Activated CD8-positive, alpha-beta memory T cell treated with anti-CD3 and anti-CD28 coated beads for 48 hours (primary cell): ENCODE measurements around the gene PIK3R5.

Experiments
- DNase-seq, 3 experiments: peaks; one replicate each; pipeline ENCODE4 v3.0.0-alpha.2; 2020; ENCODE audit warnings: low read depth in 2 of 3, low spot score in 2 of 3

Gene PIK3R5

DNA sequence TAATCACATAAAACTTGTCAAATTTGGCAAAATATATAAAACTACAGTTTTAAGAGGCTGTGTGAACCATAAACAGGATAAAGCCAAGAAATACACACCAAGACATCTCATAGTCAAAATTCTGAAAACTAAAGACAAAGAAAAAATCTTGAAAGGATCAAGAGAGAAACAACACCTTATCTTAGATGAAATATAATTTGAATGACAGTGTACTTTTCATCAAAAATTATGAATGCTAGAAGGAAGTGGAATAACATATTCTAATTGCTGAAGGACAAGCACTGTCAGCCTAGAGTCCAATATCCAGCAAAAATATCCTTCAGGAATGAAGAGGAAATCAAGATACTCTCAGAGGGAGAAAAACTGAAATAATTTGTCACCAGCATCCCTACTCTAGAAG, 37.2 kb downstream of the PIK3R5 start:
- no peak for DNase-seq

- DNase-seq, result no peak
These were observed 38.1 kb downstream of the PIK3R5 start for GRCh38 chr17:8927395-8927794.

DNA sequence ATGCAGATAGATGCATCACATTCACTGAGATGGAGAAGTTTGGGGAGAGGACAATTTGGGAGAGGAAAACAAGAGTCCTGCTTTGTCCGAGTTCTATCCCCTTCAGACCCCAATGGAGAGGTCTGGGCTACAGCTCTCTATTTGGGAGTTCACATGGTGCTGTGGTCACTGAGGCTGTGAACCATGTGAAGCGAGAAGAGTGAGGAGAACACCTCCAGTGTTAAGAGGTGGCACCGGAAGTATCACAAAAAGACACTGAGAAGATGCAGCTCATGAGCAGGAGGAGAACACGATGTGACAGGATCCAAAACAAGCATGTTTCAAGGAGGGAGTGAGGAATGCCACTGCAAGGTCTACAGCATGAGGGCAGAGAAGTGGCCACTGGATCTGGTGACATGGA, 39.7 kb downstream of the PIK3R5 start:
- DNase-seq, result no peak

DNA sequence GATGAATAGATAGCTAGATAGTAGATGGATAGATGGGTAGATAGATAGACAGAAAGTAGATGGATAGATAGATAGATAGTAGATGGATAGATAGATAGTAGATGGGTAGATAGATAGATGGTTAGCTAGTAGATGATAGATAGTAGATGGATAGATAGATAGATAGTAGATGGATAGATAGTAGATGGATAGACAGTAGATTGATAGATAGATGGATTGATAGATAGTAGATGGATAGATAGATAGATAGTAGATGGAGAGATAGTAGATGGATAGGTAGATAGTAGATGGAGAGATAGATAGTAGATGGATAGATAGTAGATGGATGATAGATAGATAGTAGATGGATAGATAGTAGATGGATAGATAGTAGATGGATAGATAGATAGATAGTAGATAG, 40.4 kb downstream of the PIK3R5 start:
- no peak for DNase-seq

- DNase-seq, result no peak
These were observed 40.9 kb downstream of the PIK3R5 start for GRCh38 chr17:8924595-8924994.

- no peak for DNase-seq
These were observed 41.7 kb downstream of the PIK3R5 start for GRCh38 chr17:8923762-8924161.

- no peak for DNase-seq
These were observed 42.6 kb downstream of the PIK3R5 start for GRCh38 chr17:8922928-8923327.

- no peak for DNase-seq
These were observed 43.1 kb downstream of the PIK3R5 start for GRCh38 chr17:8922451-8922850.

DNA sequence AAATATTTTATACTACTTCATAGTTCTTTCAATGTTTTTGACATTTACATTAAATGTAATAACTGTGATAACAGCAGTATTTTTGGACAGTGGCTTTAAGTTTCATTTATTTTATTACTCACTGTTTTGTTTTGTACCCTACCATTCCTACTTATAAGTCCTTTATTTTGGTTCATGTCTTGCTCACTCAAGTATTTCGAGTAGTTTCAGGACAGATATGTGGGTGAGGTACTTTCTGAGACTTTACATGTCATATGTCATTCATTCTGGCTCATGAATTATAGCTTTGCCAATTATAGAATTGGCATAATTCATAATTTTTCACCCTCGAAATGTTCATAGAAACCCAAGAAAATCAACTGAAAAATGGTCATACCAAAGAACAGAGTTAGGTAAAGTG, 44.4 kb downstream of the PIK3R5 start:
- DNase-seq, result no peak

DNA sequence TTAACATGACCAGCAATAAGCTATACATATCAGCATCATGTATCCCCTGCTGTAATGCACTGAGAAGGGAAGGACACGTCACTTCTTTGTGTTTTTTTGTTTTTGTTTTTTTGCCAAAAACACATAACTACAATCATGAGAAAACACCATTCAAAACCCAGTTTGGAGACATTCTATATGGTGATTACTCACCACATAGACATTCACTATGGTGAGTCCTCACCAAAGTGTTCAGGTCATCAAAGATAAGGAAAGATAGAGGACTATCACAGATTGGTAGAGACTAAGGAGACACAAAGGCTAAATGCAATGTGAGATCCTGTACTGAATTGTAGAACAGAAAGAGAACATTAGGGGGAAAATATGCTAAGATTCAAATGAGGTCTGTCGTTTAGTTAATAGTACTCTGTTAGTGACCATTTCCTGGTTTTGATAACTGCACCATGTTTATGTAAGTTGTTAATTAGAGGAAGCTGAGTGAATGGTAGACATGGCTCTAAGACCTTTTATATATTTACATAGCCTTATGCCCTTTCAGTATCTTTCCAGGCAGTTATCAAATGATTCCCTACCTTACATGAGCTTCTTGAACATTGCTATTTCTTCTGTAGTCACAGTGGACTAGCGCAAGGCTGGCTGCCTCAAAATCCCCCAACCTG, 46.6 kb downstream of the PIK3R5 start:
- DNase-seq, result no peak

GRCh38 chr17:8916466-8916865, 49.0 kb downstream of the PIK3R5 start:
- no peak for DNase-seq

GRCh38 chr17:8914554-8914953, 51.0 kb downstream of the PIK3R5 start:
- DNase-seq, result no peak

DNA sequence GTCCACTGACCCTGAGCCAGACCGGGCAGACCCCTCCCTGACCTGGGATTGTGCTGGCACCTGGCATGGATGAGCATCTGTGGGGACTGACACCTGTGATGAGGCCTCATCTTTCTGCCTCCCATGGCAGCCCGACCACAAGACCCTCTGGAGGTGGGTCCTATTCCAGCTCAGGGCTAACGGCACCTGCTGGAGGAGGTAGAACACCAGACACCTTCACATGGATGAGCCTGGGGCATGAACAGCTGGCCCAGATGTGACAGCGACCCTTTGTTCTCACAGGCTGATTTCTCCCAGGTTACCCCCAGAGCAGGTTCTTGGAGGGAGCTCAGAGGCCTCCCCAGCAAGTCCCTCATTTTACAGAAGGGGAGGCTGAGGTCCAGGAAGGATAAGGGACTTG, 51.6 kb downstream of the PIK3R5 start:
- DNase-seq, result no peak

- DNase-seq, result no peak
These were observed 52.4 kb downstream of the PIK3R5 start for GRCh38 chr17:8913091-8913490.

- DNase-seq, result no peak
These were observed 53.2 kb downstream of the PIK3R5 start for GRCh38 chr17:8912084-8912981.

- no peak for DNase-seq
These were observed 54.4 kb downstream of the PIK3R5 start for GRCh38 chr17:8910969-8911604.

- no peak for DNase-seq
These were observed 55.8 kb downstream of the PIK3R5 start for GRCh38 chr17:8909586-8910270.

DNA sequence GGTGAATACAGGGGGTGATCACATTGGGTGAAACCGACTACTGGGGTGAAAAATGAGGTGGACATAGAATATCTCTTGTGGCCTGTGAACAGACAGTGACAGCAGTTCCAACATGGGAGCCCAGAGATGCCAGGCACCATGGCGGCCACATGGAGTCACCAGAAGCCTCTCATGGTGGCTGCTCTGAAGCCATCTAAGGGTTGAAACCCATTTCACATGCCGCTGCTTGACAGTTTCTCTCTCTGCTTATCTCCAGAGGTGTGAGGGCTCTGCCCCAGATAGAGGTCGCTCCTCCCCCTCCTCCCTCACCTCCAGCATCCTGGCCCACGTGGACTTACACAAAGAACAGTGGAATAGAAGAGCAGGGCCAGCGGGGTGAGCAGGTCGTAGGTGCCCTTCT, 60.2 kb downstream of the PIK3R5 start:
- DNase-seq, result no peak

GRCh38 chr17:8904686-8905085, 60.8 kb downstream of the PIK3R5 start:
- no peak for DNase-seq

GRCh38 chr17:8904201-8904600, 61.3 kb downstream of the PIK3R5 start:
- no peak for DNase-seq
